ENCODE results near the gene MPV17L2. TPM values are rescaled to one million over a fixed set of nuclear protein-coding genes. Genes with fewer than 3 reads are reported as not detected.

The MPV17L2 gene
- total RNA-seq, 2 donors from 2014 or later: 20.9 to 21.8 TPM

DNA sequence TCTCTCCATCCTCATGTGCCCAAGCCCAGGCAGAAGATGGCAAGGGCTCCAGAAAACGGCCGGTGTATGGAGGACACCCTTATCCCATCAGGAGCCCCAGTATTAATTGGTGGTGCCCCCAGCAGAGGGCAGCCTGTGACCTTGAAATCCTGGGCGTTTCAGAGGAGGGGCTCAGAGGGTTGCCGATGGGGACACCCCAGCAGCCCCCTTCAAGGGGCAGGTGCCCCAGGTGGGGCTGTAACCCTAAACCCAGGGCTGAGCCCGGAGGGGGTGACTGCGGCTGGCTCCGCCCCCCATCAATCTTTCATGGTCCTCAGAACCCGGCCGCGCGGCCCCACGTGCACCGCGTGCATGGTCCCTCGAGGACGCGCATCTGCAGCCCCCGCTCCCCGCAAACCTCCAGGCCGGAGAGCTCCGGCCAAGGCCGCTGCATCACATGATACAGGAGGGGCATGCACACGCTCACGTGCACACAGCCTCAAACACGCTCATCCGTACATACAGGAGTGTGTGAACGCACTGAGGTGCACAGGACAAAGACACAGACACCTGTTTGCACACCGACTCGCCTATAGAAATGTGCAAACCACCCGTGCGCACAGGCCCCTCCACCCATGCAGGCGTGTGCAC lies 9.9 kb downstream of the MPV17L2 start:
- Mint-ChIP-seq H3K4me1 (peaks cover 6% of the 10 kb centered on the region), H3K27me3 (ENCODE audit: insufficient read depth) (peaks cover 13% of the 10 kb centered on the region), H3K9me3 (no peaks in the 10 kb centered on the region), H3K27ac (peak overlapping the region; percentile 73), H3K36me3 (ENCODE audit: low read depth) (peaks cover 13% of the 10 kb centered on the region), H3K4me3 (peak overlapping the region; percentile 78)
- H3K36me3 ChIP-seq (ENCODE audit: control insufficient read depth, insufficient read depth, low read length): no peaks in the 10 kb centered on the region
- peak; percentile 73 for DNase-seq
- H3K27me3 ChIP-seq (ENCODE audit: control insufficient read depth, insufficient read depth, low read length, poor library complexity, severe bottlenecking): peaks cover 5% of the 10 kb centered on the region
- H3K9ac ChIP-seq (ENCODE audit: extremely low read depth, low read length, poor library complexity, severe bottlenecking): peak overlapping the region; percentile 20
- no peaks in the 10 kb centered on the region for H3K4me1 ChIP-seq (ENCODE audit: control insufficient read depth, insufficient read depth, low read length)
- TF ChIP-seq, protein P1, sequence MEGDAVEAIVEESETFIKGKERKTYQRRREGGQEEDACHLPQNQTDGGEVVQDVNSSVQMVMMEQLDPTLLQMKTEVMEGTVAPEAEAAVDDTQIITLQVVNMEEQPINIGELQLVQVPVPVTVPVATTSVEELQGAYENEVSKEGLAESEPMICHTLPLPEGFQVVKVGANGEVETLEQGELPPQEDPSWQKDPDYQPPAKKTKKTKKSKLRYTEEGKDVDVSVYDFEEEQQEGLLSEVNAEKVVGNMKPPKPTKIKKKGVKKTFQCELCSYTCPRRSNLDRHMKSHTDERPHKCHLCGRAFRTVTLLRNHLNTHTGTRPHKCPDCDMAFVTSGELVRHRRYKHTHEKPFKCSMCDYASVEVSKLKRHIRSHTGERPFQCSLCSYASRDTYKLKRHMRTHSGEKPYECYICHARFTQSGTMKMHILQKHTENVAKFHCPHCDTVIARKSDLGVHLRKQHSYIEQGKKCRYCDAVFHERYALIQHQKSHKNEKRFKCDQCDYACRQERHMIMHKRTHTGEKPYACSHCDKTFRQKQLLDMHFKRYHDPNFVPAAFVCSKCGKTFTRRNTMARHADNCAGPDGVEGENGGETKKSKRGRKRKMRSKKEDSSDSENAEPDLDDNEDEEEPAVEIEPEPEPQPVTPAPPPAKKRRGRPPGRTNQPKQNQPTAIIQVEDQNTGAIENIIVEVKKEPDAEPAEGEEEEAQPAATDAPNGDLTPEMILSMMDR (conservative IDR thresholded peaks at IDR 0.05): peak; percentile 63
- H3K9me3 ChIP-seq (ENCODE audit: control insufficient read depth, low read length): no peaks in the 10 kb centered on the region
- H3K27ac ChIP-seq (ENCODE audit: low read depth, low read length): no peak overlapping the region
- peak overlapping the region; percentile 84 for H3K4me3 ChIP-seq (ENCODE audit: low read length)
- WGBS, 2 experiments (ENCODE audit: insufficient coverage in 1 of 2, insufficient read length in 1 of 2): 55 to 65% methylated on average over 23 to 32 of the region's 32 CpGs

DNA sequence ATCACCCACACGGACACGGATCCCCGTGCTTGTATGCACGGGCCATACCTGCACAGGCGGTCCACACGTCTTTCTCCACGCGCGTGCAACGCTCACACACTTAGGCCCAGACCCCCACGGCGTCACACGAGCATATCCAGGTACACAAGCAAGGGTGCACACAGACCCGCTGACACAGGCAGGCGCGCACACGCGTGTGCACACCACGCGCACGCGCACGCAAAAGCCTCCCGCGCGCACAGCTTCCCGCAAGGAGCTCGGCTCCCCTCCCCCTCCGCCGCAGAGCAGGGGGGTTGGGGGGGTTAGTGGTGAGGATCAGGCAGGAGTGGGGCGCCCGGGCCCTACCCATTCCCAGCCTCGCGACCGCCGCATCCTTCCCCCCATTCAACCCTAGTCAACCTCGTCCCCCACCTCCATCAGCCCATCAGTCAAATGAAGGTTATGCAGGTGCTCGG lies 10.4 kb downstream of the MPV17L2 start:
- H3K27ac Mint-ChIP-seq: peak overlapping the region; percentile 73
- Histone ChIP-seq H3K9me3 (ENCODE audit: control insufficient read depth, low read length) (no peaks in the 10 kb centered on the region), H3K9ac (ENCODE audit: extremely low read depth, low read length, poor library complexity, severe bottlenecking) (peak overlapping the region; percentile 20), H3K36me3 (ENCODE audit: control insufficient read depth, insufficient read depth, low read length) (no peaks in the 10 kb centered on the region), H3K4me1 (ENCODE audit: control insufficient read depth, insufficient read depth, low read length) (no peaks in the 10 kb centered on the region), H3K27ac (ENCODE audit: low read depth, low read length) (no peak overlapping the region), H3K4me3 (ENCODE audit: low read length) (peak overlapping the region; percentile 84), H3K27me3 (ENCODE audit: control insufficient read depth, insufficient read depth, low read length, poor library complexity, severe bottlenecking) (peaks cover 5% of the 10 kb centered on the region)
- no peaks in the 10 kb centered on the region for H3K9me3 Mint-ChIP-seq
- TF ChIP-seq, protein P1 (conservative IDR thresholded peaks at IDR 0.05): no peak
- no peak for DNase-seq
- H3K4me3 Mint-ChIP-seq: peak overlapping the region; percentile 78
- H3K27me3 Mint-ChIP-seq (ENCODE audit: insufficient read depth): peaks cover 13% of the 10 kb centered on the region
- H3K4me1 Mint-ChIP-seq: peaks cover 6% of the 10 kb centered on the region
- H3K36me3 Mint-ChIP-seq (ENCODE audit: low read depth): peaks cover 9% of the 10 kb centered on the region
- WGBS, 2 experiments (ENCODE audit: insufficient coverage in 1 of 2, insufficient read length in 1 of 2): 13 to 23% methylated on average over 14 to 34 of the region's 38 CpGs

- no peaks in the 10 kb centered on the region for H3K9me3 ChIP-seq (ENCODE audit: control insufficient read depth, low read length)
- peak; percentile 100 for DNase-seq
- H3K36me3 ChIP-seq (ENCODE audit: control insufficient read depth, insufficient read depth, low read length): no peaks in the 10 kb centered on the region
- WGBS, 2 experiments (ENCODE audit: insufficient coverage in 1 of 2, insufficient read length in 1 of 2): 0% methylated on average over 21 to 50 of the region's 50 CpGs
- peak within 1 kb of the TSS; percentile 87 for H3K4me3 ChIP-seq (ENCODE audit: low read length)
- H3K27ac ChIP-seq (ENCODE audit: low read depth, low read length): peak within 1 kb of the TSS; percentile 86
- no peaks in the 10 kb centered on the region for H3K9me3 Mint-ChIP-seq
- peaks cover 6% of the 10 kb centered on the region for H3K4me1 Mint-ChIP-seq
- no peaks in the 10 kb centered on the region for H3K4me1 ChIP-seq (ENCODE audit: control insufficient read depth, insufficient read depth, low read length)
- peaks cover 5% of the 10 kb centered on the region for H3K27me3 ChIP-seq (ENCODE audit: control insufficient read depth, insufficient read depth, low read length, poor library complexity, severe bottlenecking)
- H3K4me3 Mint-ChIP-seq: peak within 1 kb of the TSS; percentile 78
- H3K27me3 Mint-ChIP-seq (ENCODE audit: insufficient read depth): peaks cover 15% of the 10 kb centered on the region
- peak within 1 kb of the TSS; percentile 77 for H3K9ac ChIP-seq (ENCODE audit: extremely low read depth, low read length, poor library complexity, severe bottlenecking)
- TF ChIP-seq, protein P1 (conservative IDR thresholded peaks at IDR 0.05): peak; percentile 38
- H3K36me3 Mint-ChIP-seq (ENCODE audit: low read depth): peaks cover 6% of the 10 kb centered on the region
- H3K27ac Mint-ChIP-seq: peak within 1 kb of the TSS; percentile 91
Measured at GRCh38 chr19:18203863-18204393, 10.9 kb downstream of the MPV17L2 start, which contains the start of gene RAB3A. RAB3A (minus strand) TSS chr19:18204042; CDS start chr19:18202740, 1,302 bp downstream.

Data from endodermal cell (in vitro differentiated cells).